ENCODE results near the gene OR4D9. TPM values are rescaled to one million over a fixed set of nuclear protein-coding genes. Genes with fewer than 3 reads are reported as not detected.

Gene OR4D9
- total RNA-seq, 1 experiment from 2014 or later: not detected

DNA sequence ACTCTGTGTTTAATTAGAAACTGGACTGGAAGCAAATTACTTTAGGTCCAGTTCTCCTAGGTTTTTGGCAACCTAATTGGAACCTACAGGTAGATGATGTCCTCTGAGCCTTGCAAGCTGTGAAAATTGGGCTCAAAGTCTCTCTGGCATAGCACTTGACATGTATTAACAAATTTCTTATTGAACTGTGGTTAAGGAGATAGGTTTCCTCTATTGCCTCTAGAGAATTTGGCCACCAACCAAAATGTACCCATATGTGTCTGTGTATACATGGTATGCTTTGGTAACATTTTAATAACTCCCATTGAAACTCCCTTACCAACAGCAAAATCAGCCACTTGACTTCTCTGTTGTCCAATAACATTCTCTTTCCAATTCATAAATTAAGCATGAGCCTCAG is 38.3 kb upstream of the OR4D9 start, which contains the start of gene OR4D10:
TSS of gene OR4D10 (plus strand) at position 301 of the 400 bp plus-strand sequence. CDS start 4,115 bp downstream, outside the sequence.
- no peak within 1 kb of the TSS for H3K27ac Mint-ChIP-seq
- Histone ChIP-seq H3K79me2 (ENCODE audit: insufficient read depth, low read length) (no peaks in the 10 kb centered on the region), H3K4ac (ENCODE audit: low read depth, low read length) (no peak within 1 kb of the TSS), H2BK5ac (ENCODE audit: insufficient read length, low read length) (no peak within 1 kb of the TSS), H3K27ac (ENCODE audit: insufficient read length, low read depth, low read length) (no peak within 1 kb of the TSS), H3K23me2 (ENCODE audit: insufficient read length, low read depth, low read length, poor library complexity, severe bottlenecking) (no peaks in the 10 kb centered on the region), H3K18ac (ENCODE audit: insufficient read length, low read depth, low read length) (no peak within 1 kb of the TSS), H3K14ac (ENCODE audit: insufficient read depth, low read length) (no peak within 1 kb of the TSS), H2AFZ (ENCODE audit: low read length) (no peak within 1 kb of the TSS), H3K4me2 (ENCODE audit: insufficient read depth, insufficient read length, low read length) (no peak within 1 kb of the TSS), H4K8ac (replicated peaks; ENCODE audit: insufficient read length, low read depth, low read length) (no peak within 1 kb of the TSS), H3K23ac (ENCODE audit: insufficient read length, low read depth, low read length) (no peak within 1 kb of the TSS), H3K79me1 (ENCODE audit: insufficient read depth, low read depth, low read length, poor library complexity, severe bottlenecking) (no peaks in the 10 kb centered on the region), H3K27me3 (ENCODE audit: insufficient read depth, low read length) (no peaks in the 10 kb centered on the region), H2BK120ac (ENCODE audit: low read depth, low read length, poor library complexity, severe bottlenecking) (no peak within 1 kb of the TSS), H2BK15ac (ENCODE audit: low read depth, low read length) (no peak within 1 kb of the TSS), H3K9ac (ENCODE audit: extremely low read depth, insufficient read length, low read length) (no peak within 1 kb of the TSS), H4K5ac (ENCODE audit: insufficient read length, low read depth, low read length) (no peak within 1 kb of the TSS), H2AK5ac (ENCODE audit: insufficient read length, low read length) (no peak within 1 kb of the TSS), H4K91ac (ENCODE audit: insufficient read length, low read depth, low read length) (no peak within 1 kb of the TSS), H3T11ph (ENCODE audit: low read length) (no peak within 1 kb of the TSS), H4K20me1 (ENCODE audit: control insufficient read depth, insufficient read depth, insufficient read length) (no peaks in the 10 kb centered on the region), H3K56ac (ENCODE audit: insufficient read length, low read depth, low read length) (no peak within 1 kb of the TSS), H2BK12ac (ENCODE audit: insufficient read length, low read depth, low read length) (no peak within 1 kb of the TSS), H3K4me1 (ENCODE audit: insufficient read depth, low read length) (no peaks in the 10 kb centered on the region), H3K9me3 (ENCODE audit: control insufficient read depth, low read depth, low read length) (no peaks in the 10 kb centered on the region), H2BK20ac (ENCODE audit: low read depth, low read length, poor library complexity, severe bottlenecking) (no peak within 1 kb of the TSS)
- H3K36me3 Mint-ChIP-seq (ENCODE audit: insufficient read depth in 1 of 3, low read depth in 3 of 3): no peaks in the 10 kb centered on the region
- H3K9me3 Mint-ChIP-seq: no peaks in the 10 kb centered on the region
- no peak for DNase-seq
- TF ChIP-seq CTCF (conservative IDR thresholded peaks at IDR 0.05): no peak
- peaks cover 2% of the 10 kb centered on the region; the same call in 1 of the 2 replicates for H3K27me3 Mint-ChIP-seq (ENCODE audit: low read depth)
- no peaks in the 10 kb centered on the region for H3K4me1 Mint-ChIP-seq
- no peak within 1 kb of the TSS for H3K4me3 Mint-ChIP-seq

Data from H9 (cell line).